SU-DHL-6 (cell line): Measurements from ENCODE around the gene PLPP3.

ENCODE experiments used
- H2AFZ ChIP-seq: fragments of 200-600 bp; sonication (generic); 2 replicates; pipeline ENCODE4 v1.6.1; 2014; ENCODE audit warnings: low read depth, mild to moderate bottlenecking, moderate library complexity, mixed read lengths, antibody characterized with exemption, low read length; ENCODE audit not compliant: severe bottlenecking
- H3F3A ChIP-seq: fragments of 200-600 bp; shearing (Covaris generic); 2 replicates; pipeline ENCODE4 v1.6.0; 2016; ENCODE audit warnings: antibody characterized with exemption, mild to moderate bottlenecking; ENCODE audit not compliant: insufficient read depth
- H3K27ac ChIP-seq: fragments of 200-600 bp; sonication (generic); 2 replicates; pipeline ENCODE4 v1.5.1; 2016; ENCODE audit warnings: low read depth, mild to moderate bottlenecking, low read length, moderate library complexity, mixed read lengths
- H3K27me3 ChIP-seq: fragments of 200-600 bp; sonication (generic), shearing (Covaris generic); 2 replicates; pipeline ENCODE4 v1.6.0; 2014; ENCODE audit warnings: mild to moderate bottlenecking, low read length
- H3K36me3 ChIP-seq: fragments of 200-600 bp; sonication (generic); 2 replicates; pipeline ENCODE4 v1.6.1; 2014; ENCODE audit warnings: mild to moderate bottlenecking, low read length, mixed read lengths
- H3K4me2 ChIP-seq: fragments of 300-600, 200-600 bp; shearing (Covaris generic), sonication (generic); 2 replicates; pipeline ENCODE4 v1.6.0; 2014; ENCODE audit warnings: low read length, low read depth, mild to moderate bottlenecking; ENCODE audit not compliant: poor library complexity, severe bottlenecking
- H3K4me3 ChIP-seq: fragments of 200-600 bp; sonication (generic); 2 replicates; pipeline ENCODE4 v1.5.1; 2014; ENCODE audit warnings: antibody characterized with exemption, low read length, mild to moderate bottlenecking, mixed read lengths; ENCODE audit not compliant: insufficient read depth, poor library complexity, severe bottlenecking
- H3K79me2 ChIP-seq: fragments of 200-600 bp; sonication (generic); 2 replicates; pipeline ENCODE4 v1.6.1; 2014; ENCODE audit warnings: mild to moderate bottlenecking, low read length, moderate library complexity; ENCODE audit not compliant: insufficient read depth
- H3K9ac ChIP-seq: fragments of 200-600 bp; sonication (generic); 2 replicates; pipeline ENCODE4 v1.7.0; 2014; ENCODE audit warnings: mild to moderate bottlenecking, low read length
- H3K9me2 ChIP-seq: fragments of 200-600 bp; sonication (generic); replicated peaks from 2 replicates; pipeline ENCODE4 v1.6.1; 2014; ENCODE audit warnings: low read length; ENCODE audit not compliant: insufficient read depth
- H3K9me3 ChIP-seq: fragments of 200-600 bp; sonication (generic); 2 replicates; pipeline ENCODE4 v1.6.1; 2014; ENCODE audit warnings: low read length, mixed read lengths; ENCODE audit not compliant: insufficient read depth
- H4K20me1 ChIP-seq: fragments of 200-600 bp; sonication (generic); 2 replicates; pipeline ENCODE4 v1.6.1; 2014; ENCODE audit warnings: low read depth, mild to moderate bottlenecking, antibody characterized with exemption, low read length, moderate library complexity, mixed read lengths
- CTCF ChIP-seq: fragments of 200-600 bp; sonication (generic); IDR thresholded peaks from one replicate; pipeline ENCODE4 v1.5.1; 2017; ENCODE audit warnings: antibody characterized with exemption, mild to moderate bottlenecking, low read length, moderate library complexity; ENCODE audit not compliant: insufficient read depth, poor library complexity, severe bottlenecking
- EZH2phosphoT487 ChIP-seq: fragments of 200-600 bp; sonication (generic), shearing (Covaris generic); conservative IDR thresholded peaks from 2 replicates; pipeline ENCODE4 v1.6.1; 2018; ENCODE audit warnings: mild to moderate bottlenecking, antibody characterized with exemption, low read length, moderate library complexity, mixed read lengths

PLPP3 gene

GRCh38 chr1:56448529-56449300 lies 130.6 kb downstream of the PLPP3 start:
- H3K27ac ChIP-seq = no peak overlapping the region
- H3K4me3 ChIP-seq = no peak overlapping the region
- H3K4me2 ChIP-seq = no peak overlapping the region
- no peaks in the 10 kb centered on the region for H3K9me2 ChIP-seq
- H4K20me1 ChIP-seq = no peaks in the 10 kb centered on the region
- no peaks in the 10 kb centered on the region for H3K79me2 ChIP-seq
- TF ChIP-seq EZH2phosphoT487 (no peak), CTCF (no peak)
- H3K9ac ChIP-seq = no peak overlapping the region
- no peaks in the 10 kb centered on the region for H3K36me3 ChIP-seq
- no peaks in the 10 kb centered on the region for H3K27me3 ChIP-seq
- H3F3A ChIP-seq = no peaks in the 10 kb centered on the region
- no peak overlapping the region for H2AFZ ChIP-seq
- H3K9me3 ChIP-seq = no peaks in the 10 kb centered on the region

- no peak overlapping the region for H3K4me2 ChIP-seq
- no peaks in the 10 kb centered on the region for H3K9me3 ChIP-seq
- H3K27me3 ChIP-seq = no peaks in the 10 kb centered on the region
- H2AFZ ChIP-seq = no peak overlapping the region
- H3K9ac ChIP-seq = no peak overlapping the region
- TF ChIP-seq CTCF = no peak
- no peak for TF ChIP-seq EZH2phosphoT487
- no peaks in the 10 kb centered on the region for H3K79me2 ChIP-seq
- H3F3A ChIP-seq = no peaks in the 10 kb centered on the region
- H4K20me1 ChIP-seq = no peaks in the 10 kb centered on the region
- H3K4me3 ChIP-seq = no peak overlapping the region
- no peak overlapping the region for H3K27ac ChIP-seq
- no peaks in the 10 kb centered on the region for H3K36me3 ChIP-seq
- H3K9me2 ChIP-seq = no peaks in the 10 kb centered on the region
Measured at GRCh38 chr1:56447823-56448222, 131.5 kb downstream of the PLPP3 start.

GRCh38 chr1:56446531-56447098 lies 132.7 kb downstream of the PLPP3 start:
- Histone ChIP-seq H3K9ac (no peak overlapping the region), H3K27me3 (no peaks in the 10 kb centered on the region), H3K79me2 (no peaks in the 10 kb centered on the region), H3K9me2 (no peaks in the 10 kb centered on the region), H3K9me3 (no peaks in the 10 kb centered on the region), H3K36me3 (no peaks in the 10 kb centered on the region), H3K27ac (no peak overlapping the region), H2AFZ (no peak overlapping the region), H3K4me3 (no peak overlapping the region), H3F3A (no peaks in the 10 kb centered on the region), H3K4me2 (no peak overlapping the region), H4K20me1 (no peaks in the 10 kb centered on the region)
- TF ChIP-seq CTCF = no peak
- no peak for TF ChIP-seq EZH2phosphoT487
